ENCODE measurements around the gene SLC6A3.
A peak's percentile ranks its signal among the peaks of the same experiment; 100 is the strongest.

SLC6A3 gene

GRCh38 chr5:1347571-1347970, 97.7 kb downstream of the SLC6A3 start:
- no peak overlapping the region for H3K4me3 Mint-ChIP-seq
- no peaks in the 10 kb centered on the region for H3K9me3 Mint-ChIP-seq
- H3K27ac Mint-ChIP-seq = peak overlapping the region; percentile 9
- H3K27me3 Mint-ChIP-seq = no peaks in the 10 kb centered on the region
- DNase-seq (no peak), ATAC-seq (replicated peaks) (no peak)
- H3K36me3 Mint-ChIP-seq = peaks cover 9 to 10% of the 10 kb centered on the region in 2 donors
- H3K4me1 Mint-ChIP-seq = peaks cover 16 to 32% of the 10 kb centered on the region in 2 donors

GRCh38 chr5:1346627-1347440, 98.4 kb downstream of the SLC6A3 start:
- peak overlapping the region; percentile 56 for H3K27ac Mint-ChIP-seq
- no peaks in the 10 kb centered on the region for H3K27me3 Mint-ChIP-seq
- ATAC-seq (replicated peaks) = no peak
- no peaks in the 10 kb centered on the region for H3K9me3 Mint-ChIP-seq
- peak overlapping the region; percentile 77 to 80 for H3K4me3 Mint-ChIP-seq
- DNase-seq = no peak
- peaks cover 18 to 35% of the 10 kb centered on the region in 2 donors for H3K4me1 Mint-ChIP-seq
- peaks cover 9 to 13% of the 10 kb centered on the region in 2 donors for H3K36me3 Mint-ChIP-seq

GRCh38 chr5:1345876-1346626, 99.2 kb downstream of the SLC6A3 start:
- H3K4me1 Mint-ChIP-seq = peaks cover 22 to 43% of the 10 kb centered on the region in 2 donors
- H3K27ac Mint-ChIP-seq = peak overlapping the region; percentile 68
- H3K9me3 Mint-ChIP-seq = no peaks in the 10 kb centered on the region
- ATAC-seq (replicated peaks) (no peak), DNase-seq (no peak)
- H3K27me3 Mint-ChIP-seq = no peaks in the 10 kb centered on the region
- H3K4me3 Mint-ChIP-seq = peak overlapping the region; percentile 77 to 80
- peaks cover 15 to 21% of the 10 kb centered on the region in 2 donors for H3K36me3 Mint-ChIP-seq

- DNase-seq = peak; percentile 82
- H3K27me3 Mint-ChIP-seq = no peaks in the 10 kb centered on the region
- peaks cover 18 to 30% of the 10 kb centered on the region in 2 donors for H3K36me3 Mint-ChIP-seq
- no peaks in the 10 kb centered on the region for H3K9me3 Mint-ChIP-seq
- peaks cover 23 to 48% of the 10 kb centered on the region in 2 donors for H3K4me1 Mint-ChIP-seq
- peak within 1 kb of the TSS; percentile 85 to 86 for H3K4me3 Mint-ChIP-seq
- ATAC-seq (replicated peaks) = peak; percentile 94 to 96
- peak within 1 kb of the TSS; percentile 77 for H3K27ac Mint-ChIP-seq
Measured at GRCh38 chr5:1344975-1345838, 100.0 kb downstream of the SLC6A3 start, which contains the start of gene CLPTM1L. Gene CLPTM1L (minus strand): TSS chr5:1345099. CDS start chr5:1344841, 258 bp downstream.

GRCh38 chr5:1343931-1344901, 101.0 kb downstream of the SLC6A3 start:
- Mint-ChIP-seq H3K4me1 (peaks cover 27 to 51% of the 10 kb centered on the region in 2 donors), H3K4me3 (peak overlapping the region; percentile 85 to 86), H3K27me3 (no peaks in the 10 kb centered on the region), H3K36me3 (peaks cover 21 to 33% of the 10 kb centered on the region in 2 donors), H3K9me3 (no peaks in the 10 kb centered on the region), H3K27ac (peak overlapping the region; percentile 77)
- DNase-seq (no peak), ATAC-seq (replicated peaks) (peak; percentile 37 to 42)

GRCh38 chr5:1343315-1343751, 101.9 kb downstream of the SLC6A3 start:
- H3K36me3 Mint-ChIP-seq = peaks cover 25 to 39% of the 10 kb centered on the region in 2 donors
- H3K27me3 Mint-ChIP-seq = no peaks in the 10 kb centered on the region
- peak overlapping the region; percentile 62 to 63 for H3K4me3 Mint-ChIP-seq
- ATAC-seq (replicated peaks) (no peak), DNase-seq (no peak)
- no peaks in the 10 kb centered on the region for H3K9me3 Mint-ChIP-seq
- peaks cover 27 to 51% of the 10 kb centered on the region in 2 donors for H3K4me1 Mint-ChIP-seq
- peak overlapping the region; percentile 47 for H3K27ac Mint-ChIP-seq

All from stimulated activated naive B cell treated with anti-CD40 and anti-IgM and Interleukin-4, amounts not matched to agents 10 μg/mL and 1 μg/mL and 100 μg/mL, for 72 hours (primary cell).